ENCODE results near the gene TBC1D2B. TPM values are rescaled to one million over a fixed set of nuclear protein-coding genes. Genes with fewer than 3 reads are reported as not detected.
A peak's percentile ranks its signal among the peaks of the same experiment; 100 is the strongest.

Gene TBC1D2B
- total and polyA plus RNA-seq, 3 donors from 2014 or later, result 28.9 to 41.5 (median 40.6) TPM

GRCh38 chr15:78057803-78058202, 19.7 kb downstream of the TBC1D2B start:
- no peaks in the 10 kb centered on the region for H3K36me3 ChIP-seq (ENCODE audit: low read depth, missing control alignments)
- no peaks in the 10 kb centered on the region for H3K9me3 ChIP-seq
- peak overlapping the region in 1 of 2 donors; percentile 3 for H3K27ac ChIP-seq
- intact Hi-C loops (cut with DNase I; ENCODE audit: low total_unique reads), result no loop called here
- TF ChIP-seq POLR2A (IDR thresholded peaks at IDR 0.05), result no peak
- TF ChIP-seq CTCF (IDR thresholded peaks at IDR 0.05), result no peak
- DNase-seq, result no peak
- H3K4me3 ChIP-seq, result no peak overlapping the region
- H3K27me3 ChIP-seq, result no peaks in the 10 kb centered on the region
- peaks cover 56% of the 10 kb centered on the region for H3K4me1 ChIP-seq
- 61 to 62% methylated on average over 5 of the region's 5 CpGs for WGBS, 2 donors

- Histone ChIP-seq H3K27ac (peak overlapping the region in 1 of 2 donors; percentile 3), H3K4me3 (no peak overlapping the region), H3K4me1 (peaks cover 55% of the 10 kb centered on the region), H3K27me3 (no peaks in the 10 kb centered on the region), H3K9me3 (no peaks in the 10 kb centered on the region), H3K36me3 (ENCODE audit: low read depth, missing control alignments) (no peaks in the 10 kb centered on the region)
- no peak for DNase-seq
- TF ChIP-seq POLR2A (IDR thresholded peaks at IDR 0.05) (no peak), CTCF (IDR thresholded peaks at IDR 0.05) (no peak)
- 45 to 64% methylated on average over 2 of the region's 2 CpGs for WGBS, 2 donors
- intact Hi-C loops (cut with DNase I; ENCODE audit: low total_unique reads), result no loop called here
Observed at GRCh38 chr15:78056714-78057269, 20.7 kb downstream of the TBC1D2B start.

GRCh38 chr15:78055919-78056713, 21.4 kb downstream of the TBC1D2B start:
- Histone ChIP-seq H3K27me3 (no peaks in the 10 kb centered on the region), H3K9me3 (no peaks in the 10 kb centered on the region), H3K4me1 (peaks cover 56% of the 10 kb centered on the region), H3K27ac (no peak overlapping the region), H3K4me3 (no peak overlapping the region), H3K36me3 (ENCODE audit: low read depth, missing control alignments) (no peaks in the 10 kb centered on the region)
- DNase-seq, result peak; percentile 35
- intact Hi-C loops (cut with DNase I; ENCODE audit: low total_unique reads), result no loop called here
- TF ChIP-seq CTCF (IDR thresholded peaks at IDR 0.05) (no peak), POLR2A (IDR thresholded peaks at IDR 0.05) (no peak)
- WGBS, 2 donors, result 38 to 49% methylated on average over 2 of the region's 2 CpGs

- WGBS, 2 donors, result 82 to 88% methylated on average over 1 of the region's 1 CpG
- DNase-seq, result no peak
- intact Hi-C loops (cut with DNase I; ENCODE audit: low total_unique reads), result no loop called here
- TF ChIP-seq CTCF (IDR thresholded peaks at IDR 0.05) (no peak), POLR2A (IDR thresholded peaks at IDR 0.05) (no peak)
- Histone ChIP-seq H3K27ac (no peak overlapping the region), H3K4me3 (no peak overlapping the region), H3K4me1 (peaks cover 62% of the 10 kb centered on the region), H3K36me3 (ENCODE audit: low read depth, missing control alignments) (no peaks in the 10 kb centered on the region), H3K9me3 (no peaks in the 10 kb centered on the region), H3K27me3 (no peaks in the 10 kb centered on the region)
Observed at GRCh38 chr15:78054966-78055365, 22.5 kb downstream of the TBC1D2B start.

All from testis (tissue), 3 donors.